VCaP (cell line): ENCODE data around the gene PCNX2.
A peak's percentile ranks its signal among the peaks of the same experiment; 100 is the strongest.

Source experiments
- H3K27ac ChIP-seq: fragments of 450-650 bp; 2 replicates; pipeline ENCODE4 v1.5.1; 2017
- TF ChIP-seq, protein P1 (sequence below): fragments of 450-650 bp; conservative IDR thresholded peaks from 2 replicates; pipeline ENCODE4 v1.5.1; 2017; ENCODE audit warnings: mild to moderate bottlenecking, moderate library complexity

Gene PCNX2

DNA sequence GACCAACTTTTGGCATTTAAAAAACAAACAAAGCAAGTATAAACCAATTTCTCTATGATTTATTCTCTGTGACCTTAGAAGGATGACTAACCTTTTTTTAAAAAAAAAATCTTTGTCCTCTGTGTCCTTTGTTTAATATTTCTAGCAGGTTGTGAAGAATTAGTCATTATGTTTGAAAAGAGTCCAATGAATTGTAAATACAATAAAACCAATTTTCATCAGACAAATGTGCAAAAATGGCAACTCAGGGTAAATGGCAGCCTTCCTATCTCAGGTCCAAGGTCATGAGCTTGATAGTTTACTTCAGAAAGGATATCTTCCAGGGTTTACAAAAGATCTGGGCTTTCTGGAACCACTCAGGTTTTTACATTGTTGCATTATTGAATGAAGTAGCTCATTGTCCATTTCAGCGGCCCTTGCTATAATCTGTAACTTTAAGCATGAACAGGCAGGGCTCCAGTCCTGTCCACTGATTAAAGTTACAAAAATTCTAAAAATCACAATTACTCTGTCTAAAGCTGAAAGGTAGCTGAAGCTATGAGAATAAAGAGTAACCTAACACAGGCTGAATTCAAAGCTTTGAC, 20.3 kb upstream of the PCNX2 start:
- H3K27ac ChIP-seq: no peak overlapping the region
- TF ChIP-seq, protein P1, sequence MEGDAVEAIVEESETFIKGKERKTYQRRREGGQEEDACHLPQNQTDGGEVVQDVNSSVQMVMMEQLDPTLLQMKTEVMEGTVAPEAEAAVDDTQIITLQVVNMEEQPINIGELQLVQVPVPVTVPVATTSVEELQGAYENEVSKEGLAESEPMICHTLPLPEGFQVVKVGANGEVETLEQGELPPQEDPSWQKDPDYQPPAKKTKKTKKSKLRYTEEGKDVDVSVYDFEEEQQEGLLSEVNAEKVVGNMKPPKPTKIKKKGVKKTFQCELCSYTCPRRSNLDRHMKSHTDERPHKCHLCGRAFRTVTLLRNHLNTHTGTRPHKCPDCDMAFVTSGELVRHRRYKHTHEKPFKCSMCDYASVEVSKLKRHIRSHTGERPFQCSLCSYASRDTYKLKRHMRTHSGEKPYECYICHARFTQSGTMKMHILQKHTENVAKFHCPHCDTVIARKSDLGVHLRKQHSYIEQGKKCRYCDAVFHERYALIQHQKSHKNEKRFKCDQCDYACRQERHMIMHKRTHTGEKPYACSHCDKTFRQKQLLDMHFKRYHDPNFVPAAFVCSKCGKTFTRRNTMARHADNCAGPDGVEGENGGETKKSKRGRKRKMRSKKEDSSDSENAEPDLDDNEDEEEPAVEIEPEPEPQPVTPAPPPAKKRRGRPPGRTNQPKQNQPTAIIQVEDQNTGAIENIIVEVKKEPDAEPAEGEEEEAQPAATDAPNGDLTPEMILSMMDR: no peak

DNA sequence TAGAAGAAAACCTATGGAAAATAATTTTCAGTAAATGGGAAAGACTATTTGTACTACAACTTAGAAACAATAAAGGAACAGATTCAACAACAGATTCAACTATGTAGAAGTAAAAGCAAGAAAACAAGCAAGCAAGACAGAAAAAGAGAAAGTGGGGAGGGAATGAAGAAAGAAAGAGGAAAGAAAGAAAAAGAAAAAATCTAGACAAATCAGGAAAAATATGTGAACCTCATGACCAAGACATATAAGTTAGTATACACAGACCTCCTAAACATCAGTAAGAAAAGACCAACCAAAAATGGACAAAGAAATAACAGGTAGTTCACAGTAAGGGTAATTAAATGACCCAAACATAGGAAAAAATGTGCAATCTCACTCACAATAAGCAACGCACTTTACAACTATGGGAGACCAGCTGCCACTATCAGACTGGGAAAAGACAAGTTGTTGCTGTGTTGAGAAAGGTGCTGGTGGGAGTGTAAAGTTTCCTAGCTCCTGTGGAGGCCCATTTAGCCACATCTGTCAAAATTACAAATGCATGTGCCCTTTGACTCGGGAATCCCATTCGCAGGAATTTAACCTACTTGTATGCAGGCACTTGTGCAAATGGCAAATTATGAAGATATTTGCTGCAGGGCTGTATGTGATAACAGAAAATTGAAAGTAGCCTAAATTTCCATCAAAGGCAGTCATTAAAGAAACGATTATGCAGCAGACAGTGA, 18.1 kb upstream of the PCNX2 start:
- H3K27ac ChIP-seq: no peak overlapping the region
- TF ChIP-seq, protein P1: no peak

- no peak overlapping the region for H3K27ac ChIP-seq
- TF ChIP-seq, protein P1: peak; percentile 95
These were observed 9.1 kb upstream of the PCNX2 start for GRCh38 chr1:233304489-233305102.

GRCh38 chr1:233300326-233300725, 4.8 kb upstream of the PCNX2 start:
- peak overlapping the region; percentile 41; the same call in 1 of the 2 replicates for H3K27ac ChIP-seq
- TF ChIP-seq, protein P1: no peak

DNA sequence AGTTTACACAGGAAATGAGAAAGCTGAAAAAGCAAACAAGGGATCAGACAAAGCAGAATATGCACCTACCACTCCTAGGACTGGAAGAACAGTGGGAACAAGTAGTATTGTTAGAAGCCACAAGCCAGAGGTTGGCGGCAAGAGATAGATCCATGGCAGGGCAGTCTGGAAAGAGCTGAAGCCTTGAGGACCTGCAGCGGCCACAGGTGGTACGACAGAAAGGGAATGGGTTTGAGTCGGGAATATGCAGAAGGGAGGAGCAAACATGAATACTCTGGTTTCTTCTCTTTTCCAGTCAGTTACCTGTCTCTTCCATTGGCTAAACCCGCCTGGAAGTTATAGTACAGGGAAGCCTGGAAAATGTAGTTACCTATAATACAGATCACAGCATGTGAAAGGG, 3.9 kb upstream of the PCNX2 start:
- TF ChIP-seq, protein P1: peak; percentile 47
- H3K27ac ChIP-seq: peak overlapping the region; percentile 41

- peak overlapping the region; percentile 76 for H3K27ac ChIP-seq
- TF ChIP-seq, protein P1: no peak
These were observed 424 bp upstream of the PCNX2 start for GRCh38 chr1:233295975-233296322.

GRCh38 chr1:233294913-233295236, 650 bp downstream of the PCNX2 start:
- H3K27ac ChIP-seq: peak overlapping the region; percentile 76
- TF ChIP-seq, protein P1: no peak
